NCI-H748 (cell line): ENCODE data around the gene CREB3L1.

Experiments used
- DNase-seq: peaks from one replicate; lab custom pipeline; 2025; ENCODE audit not compliant: unreplicated experiment; lab: John Stamatoyannopoulos, UW

CREB3L1 gene

DNA sequence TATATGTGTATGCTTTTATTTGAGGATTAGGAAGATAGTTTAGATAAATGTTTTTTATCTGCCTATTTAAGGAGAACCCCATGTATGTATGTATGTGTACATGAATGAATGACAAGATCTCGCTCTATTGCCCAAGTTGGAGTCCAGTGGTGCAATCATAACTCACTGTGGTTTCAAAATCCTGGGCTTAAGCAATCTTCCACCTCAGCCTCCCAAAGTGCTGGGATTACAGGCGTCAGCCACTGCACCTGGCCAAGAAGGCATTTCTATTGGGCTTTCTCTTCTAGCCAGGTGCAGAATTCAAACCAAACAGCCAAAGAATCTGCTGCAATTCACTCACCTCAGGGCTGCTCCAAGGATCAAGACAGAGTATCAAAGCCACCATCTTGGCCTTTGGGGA is 44.3 kb downstream of the CREB3L1 start:
- DNase-seq, result no peak

DNA sequence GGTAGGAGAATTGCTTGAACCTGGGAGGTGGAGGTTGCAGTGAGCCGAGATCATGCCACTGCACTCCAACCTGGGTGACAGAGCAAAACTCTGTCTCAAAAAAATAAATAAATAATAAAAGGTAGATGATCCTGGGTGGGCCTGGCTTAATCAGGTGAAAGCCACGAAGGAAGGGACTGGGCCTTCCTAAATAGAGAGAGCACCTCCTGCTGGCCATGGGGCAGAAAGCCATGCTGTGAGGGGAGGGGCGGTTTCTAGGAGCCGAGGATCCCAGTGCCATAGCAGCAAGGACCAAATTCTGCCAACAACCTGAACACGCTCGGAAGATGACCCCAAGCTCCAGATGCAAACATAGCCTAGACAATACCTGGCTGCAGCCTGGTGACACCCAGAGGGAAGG is 45.3 kb downstream of the CREB3L1 start:
- no peak for DNase-seq

DNA sequence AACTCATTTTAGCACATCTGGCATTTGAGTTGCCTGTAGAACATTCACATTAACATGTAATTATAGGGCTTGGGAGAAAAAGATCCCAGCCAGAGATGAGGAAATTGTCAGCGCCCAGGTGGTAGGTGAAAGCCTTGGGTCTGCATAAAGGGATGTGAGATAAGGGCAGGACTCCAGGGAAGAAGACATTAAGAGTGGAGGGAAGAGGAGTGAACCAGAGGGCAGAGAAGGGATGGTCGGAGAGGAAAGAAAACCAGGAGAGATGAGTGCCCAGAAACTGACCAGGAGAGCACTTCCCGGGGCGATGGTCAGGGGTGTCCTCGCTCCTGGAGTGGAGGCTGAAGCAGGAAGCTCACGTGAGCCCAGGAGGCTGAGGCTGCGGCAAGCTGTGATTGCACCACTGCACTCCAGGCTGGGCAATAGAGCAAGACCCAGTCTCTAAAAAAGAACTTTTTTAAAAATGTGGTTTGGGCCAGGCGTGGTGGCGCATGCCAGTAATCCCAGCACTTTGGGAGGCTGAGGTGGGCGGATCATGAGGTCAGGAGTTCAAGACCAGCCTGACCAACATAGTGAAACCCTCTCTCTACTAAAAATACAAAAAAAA is 49.5 kb downstream of the CREB3L1 start:
- no peak for DNase-seq

DNA sequence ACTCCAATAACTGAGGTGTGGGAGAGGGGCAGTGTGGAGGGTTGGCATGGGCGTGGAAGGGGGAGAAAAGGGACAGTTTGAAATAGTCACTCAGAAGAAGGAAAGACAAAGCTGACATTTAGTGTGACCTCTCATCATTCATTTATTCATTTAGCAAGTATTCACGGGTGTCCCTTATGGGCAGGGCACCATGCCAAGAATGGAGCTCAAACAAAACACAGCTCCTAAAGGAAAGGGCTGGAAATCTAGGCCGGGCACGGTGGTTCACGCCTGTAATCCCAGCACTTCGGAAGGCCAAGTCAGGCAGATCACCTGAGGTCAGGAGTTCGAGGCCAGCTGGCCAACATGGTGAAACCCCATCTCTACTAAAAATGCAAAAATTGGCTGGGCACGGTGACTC is 50.4 kb downstream of the CREB3L1 start:
- DNase-seq, result no peak

DNA sequence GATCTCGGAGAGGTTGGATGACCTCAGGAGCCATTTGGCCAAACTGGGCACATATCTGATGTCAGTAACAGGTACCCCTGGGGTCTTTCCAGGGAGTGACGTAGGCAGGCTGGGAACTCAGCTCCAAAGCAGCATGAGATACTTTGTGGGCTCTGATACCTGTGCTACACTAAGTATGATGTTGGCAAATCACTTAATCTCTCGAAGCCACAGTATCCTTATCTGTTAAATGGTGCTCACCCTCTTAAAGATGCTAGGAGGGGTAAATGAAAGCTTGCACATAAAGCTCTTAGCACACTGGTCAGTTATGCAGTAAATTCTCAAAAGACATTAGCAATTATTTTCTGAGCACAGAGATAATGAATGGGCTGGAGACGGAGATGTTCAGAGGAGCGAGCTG is 52.7 kb downstream of the CREB3L1 start:
- DNase-seq, result no peak

DNA sequence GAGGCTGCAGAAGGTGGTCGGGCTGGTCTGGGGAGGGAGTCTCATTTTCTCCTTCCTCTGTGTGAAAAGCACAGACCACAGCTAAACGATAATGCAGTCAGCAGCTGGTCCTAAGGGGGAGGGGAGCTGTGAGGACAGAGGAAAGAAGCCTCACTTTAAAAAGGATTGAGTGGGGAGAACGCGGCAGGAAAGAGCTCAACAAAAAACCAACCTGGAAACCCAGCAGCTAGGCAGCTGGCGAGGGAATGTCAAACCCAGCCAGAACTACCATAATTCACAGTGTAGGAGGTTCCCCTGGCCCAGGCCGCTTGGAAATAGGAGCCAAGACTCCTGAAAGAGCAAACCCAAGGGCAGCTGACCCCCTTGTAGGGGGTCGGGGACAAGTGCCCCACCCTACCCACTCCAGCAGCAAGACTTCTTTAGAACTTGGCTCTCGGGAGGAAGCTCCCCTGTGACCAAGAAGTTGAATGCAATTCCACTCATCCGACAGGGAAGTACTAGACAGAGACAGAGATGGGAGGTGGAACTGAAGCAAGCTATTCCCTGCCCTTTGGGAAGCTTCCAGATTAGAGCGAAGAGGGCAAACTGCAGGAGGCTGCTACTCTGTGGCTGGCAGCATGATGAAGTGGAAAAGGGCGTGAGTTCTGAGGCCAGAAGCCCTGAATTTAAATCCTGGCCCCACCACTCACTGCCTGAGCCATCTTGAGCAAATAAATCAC is 53.3 kb downstream of the CREB3L1 start:
- peak; percentile 31 for DNase-seq

DNA sequence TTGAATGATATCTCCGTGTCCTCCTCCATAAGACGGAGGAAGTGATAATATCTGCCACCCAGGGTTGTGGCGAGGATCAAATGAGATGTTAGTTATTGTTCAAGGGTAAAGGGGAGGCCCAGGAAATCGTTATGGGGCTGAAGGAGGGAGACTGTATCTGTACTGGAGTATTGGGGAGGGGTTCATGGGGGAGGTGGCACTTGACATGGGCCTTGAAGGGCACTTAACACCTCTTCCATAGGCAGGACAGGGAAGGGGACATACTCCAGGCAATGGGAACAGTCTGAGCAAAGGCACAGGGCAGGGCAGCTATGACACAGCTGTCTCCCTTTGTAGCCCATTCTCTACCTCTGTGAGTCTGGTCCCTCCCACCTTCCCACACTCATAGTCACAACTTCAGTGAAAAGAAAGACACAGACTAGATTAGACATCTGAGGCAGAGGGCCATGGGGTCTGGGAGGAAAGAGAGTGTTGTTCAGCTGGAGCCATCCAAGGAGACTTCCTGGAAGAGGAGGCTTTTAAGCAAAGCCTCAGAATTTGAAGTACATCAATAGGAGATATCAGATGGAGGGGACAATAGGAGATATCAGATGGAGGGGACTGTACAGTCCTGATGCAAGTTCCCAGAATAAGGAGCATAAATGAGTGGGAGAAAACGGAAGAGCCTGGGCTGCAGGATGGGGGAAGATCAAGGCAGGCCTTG is 54.0 kb downstream of the CREB3L1 start:
- DNase-seq, result no peak

DNA sequence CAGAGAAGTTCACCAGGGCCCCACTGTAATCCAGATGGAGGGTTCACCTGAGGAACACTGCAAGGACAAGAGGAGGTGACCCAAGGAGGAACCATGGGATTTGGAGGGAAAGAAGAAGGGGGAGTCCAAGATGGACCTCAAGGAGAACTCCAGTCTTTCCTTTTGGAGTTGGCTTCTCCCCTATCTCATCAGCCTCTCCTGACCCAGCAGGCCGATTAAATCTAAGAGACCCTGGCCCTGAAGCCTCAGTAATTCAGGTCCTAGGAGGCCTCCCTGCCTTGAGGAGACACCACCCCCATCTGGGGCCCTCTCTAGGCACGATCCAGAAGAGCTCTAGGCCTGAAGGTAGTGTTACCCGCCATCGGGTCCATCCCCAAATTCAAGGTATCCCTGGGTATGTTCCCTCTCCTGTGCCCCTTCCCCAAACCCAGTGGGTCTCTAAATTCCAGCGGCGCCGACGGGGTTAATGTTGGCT is 54.7 kb downstream of the CREB3L1 start:
- no peak for DNase-seq

DNA sequence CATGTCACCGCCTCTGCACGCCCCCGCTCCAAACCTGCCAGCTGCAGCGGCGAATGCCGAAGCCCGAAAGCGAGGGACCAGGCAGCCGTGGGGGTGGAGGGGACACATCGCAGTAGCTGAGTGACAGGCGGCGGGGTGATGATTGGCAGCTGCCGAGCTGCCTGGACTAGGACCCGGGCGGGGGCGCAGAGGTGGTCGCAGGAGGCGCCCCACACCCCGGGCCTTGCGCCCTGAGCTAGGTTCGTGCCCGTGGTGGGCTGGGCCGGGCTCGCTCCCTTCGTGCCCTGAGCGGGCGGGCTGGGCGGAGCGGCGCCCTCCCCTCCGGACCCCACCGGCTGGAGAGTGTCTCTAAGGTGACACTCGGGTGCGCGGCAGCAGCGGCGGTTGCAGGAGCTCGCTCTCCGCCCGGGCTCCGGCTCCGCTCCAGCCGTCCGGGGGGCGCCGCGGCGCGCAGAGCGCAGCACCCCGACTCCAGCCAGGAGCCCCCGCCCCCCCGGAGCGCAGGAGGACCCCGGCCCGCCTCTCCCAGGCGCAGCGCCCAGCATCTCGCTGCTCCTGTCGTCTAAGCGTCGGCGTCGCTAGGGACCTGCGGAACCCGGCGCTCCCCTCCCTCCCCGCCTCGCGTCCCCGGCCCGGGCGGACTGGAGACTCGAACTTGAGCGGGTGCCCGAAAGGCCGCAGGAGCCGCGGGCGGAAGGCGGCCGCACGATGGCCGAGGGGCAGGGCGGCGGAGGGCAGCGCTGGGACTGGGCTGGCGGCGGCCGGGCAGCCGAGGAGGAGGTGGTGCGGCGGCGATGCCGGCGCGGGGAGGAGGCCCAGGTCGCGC is 55.3 kb downstream of the CREB3L1 start:
- DNase-seq, result peak; percentile 67

DNA sequence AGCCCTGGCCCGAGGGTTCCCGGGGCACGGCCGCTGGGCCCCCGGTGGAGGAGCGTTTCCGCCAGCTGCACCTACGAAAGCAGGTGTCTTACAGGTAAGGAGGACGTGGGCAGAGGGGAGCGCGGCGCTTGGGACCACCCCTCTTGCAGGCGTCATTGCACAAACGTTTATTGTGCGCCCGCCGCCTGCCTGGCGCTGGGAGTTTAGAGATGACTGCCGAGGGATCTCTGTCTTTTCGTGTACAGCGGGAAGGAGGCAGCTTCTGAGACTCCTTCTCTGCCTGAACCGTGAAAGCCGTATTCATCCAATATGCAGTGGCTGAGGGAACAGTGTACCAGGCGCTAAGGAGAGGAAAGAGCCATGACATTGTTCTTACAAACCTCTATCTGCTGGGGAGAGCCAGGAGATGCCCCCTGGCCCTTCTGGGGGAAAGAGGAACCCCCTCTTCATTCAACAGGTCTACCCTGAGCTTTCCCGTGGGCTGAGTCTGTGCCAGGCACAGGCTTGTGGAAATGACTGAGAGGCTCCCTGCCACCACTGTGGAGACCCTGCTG is 56.0 kb downstream of the CREB3L1 start:
- DNase-seq, result peak; percentile 67

DNA sequence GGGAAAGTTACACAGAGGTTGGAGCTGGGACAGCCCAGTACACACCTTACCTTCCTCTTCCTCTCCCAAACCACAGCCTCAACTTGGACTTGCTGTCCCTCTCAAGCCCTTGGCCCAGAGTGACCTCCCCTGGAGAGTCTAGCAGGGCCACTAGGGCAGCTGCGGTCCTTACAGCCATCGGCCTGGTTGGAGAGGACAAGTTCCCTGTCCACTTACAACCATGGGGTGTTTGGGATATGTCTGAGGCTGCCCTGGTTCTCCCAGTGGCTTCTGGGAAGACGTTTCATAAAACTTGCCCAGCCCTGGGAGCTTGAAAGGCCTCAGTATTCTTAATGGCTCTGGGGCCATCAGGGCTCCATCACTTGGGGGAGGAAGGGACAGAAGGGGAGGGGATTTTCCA is 56.7 kb downstream of the CREB3L1 start:
- DNase-seq, result no peak

DNA sequence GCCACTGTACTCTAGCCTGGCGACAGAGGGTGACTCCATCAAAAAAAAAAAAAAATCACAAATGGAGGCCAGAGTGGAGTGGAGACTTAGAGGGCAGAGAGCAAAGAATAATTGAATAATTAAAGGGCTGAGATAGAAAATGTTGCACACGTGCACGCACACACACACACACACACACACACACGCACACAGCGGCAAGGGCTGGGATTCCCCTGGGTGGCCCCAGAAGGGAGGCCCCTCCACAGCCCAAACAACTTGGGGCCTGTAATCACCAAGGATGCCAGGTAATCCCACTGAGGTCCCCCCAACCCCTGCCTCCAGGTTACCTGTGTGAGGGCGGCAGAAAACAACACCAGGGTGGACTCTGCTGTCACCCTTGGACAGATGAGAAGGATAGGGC is 57.8 kb downstream of the CREB3L1 start:
- DNase-seq, result no peak

DNA sequence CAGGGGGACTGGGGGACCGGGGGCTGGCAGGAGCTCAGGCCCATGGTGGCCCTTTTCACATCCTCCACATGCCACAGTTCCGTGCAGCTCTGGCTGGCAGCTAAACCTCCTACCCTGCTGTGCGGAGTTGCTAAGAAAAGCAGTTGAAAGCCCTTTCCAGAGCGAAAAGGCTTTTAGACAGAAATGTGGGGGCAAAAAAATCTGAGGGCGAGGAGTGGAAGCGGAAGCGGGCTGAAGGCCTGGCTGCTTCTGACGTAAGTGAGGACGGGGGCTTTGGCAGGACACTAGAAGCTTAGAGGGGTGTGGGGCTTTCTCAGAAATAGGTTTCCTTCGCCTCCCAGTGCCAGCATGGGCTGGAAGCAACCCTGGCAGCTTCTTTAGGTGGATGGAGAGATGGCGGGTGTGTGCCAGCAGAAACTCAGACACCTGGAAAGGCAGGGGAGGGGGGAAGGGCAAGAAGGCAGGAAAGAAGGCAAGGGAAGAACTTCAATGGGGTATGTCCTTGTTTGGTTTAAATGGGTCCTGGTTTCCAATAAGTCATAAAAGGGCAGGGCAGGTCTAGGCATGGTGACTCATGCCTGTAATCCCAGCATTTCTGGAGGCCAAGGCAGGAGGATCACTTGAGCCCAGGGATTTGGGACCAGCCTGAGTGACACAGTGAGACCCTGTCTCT is 58.6 kb downstream of the CREB3L1 start:
- no peak for DNase-seq

DNA sequence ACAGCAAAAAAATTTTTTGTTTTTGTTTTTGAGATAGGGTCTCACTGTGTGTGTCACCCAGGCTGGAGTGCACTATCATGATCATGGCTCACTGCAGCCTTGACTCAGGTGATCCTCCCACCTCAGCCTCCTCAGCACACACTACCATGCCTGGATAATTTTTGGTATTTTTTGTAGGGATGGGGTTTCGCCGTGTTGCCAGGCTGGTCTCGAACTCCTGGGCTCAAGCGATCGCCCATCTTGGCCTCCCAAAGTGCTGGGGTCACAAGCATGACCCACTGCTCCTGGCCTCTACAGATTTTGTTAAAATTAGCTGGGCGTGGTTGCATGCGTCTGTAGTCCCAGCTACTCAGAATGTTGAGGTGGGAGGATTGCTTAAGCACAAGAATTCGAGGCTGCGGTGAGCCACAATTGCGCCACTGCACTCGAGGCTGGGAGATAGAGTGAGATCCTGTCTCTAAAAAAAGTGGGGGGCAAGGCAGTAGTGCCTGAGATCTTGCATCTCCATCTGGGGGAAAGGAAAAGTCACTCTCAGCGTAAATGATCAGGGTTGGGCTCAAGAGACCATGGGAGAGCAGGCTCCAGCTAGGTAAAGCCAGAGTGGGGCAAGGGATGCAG is 59.2 kb downstream of the CREB3L1 start:
- DNase-seq, result no peak

DNA sequence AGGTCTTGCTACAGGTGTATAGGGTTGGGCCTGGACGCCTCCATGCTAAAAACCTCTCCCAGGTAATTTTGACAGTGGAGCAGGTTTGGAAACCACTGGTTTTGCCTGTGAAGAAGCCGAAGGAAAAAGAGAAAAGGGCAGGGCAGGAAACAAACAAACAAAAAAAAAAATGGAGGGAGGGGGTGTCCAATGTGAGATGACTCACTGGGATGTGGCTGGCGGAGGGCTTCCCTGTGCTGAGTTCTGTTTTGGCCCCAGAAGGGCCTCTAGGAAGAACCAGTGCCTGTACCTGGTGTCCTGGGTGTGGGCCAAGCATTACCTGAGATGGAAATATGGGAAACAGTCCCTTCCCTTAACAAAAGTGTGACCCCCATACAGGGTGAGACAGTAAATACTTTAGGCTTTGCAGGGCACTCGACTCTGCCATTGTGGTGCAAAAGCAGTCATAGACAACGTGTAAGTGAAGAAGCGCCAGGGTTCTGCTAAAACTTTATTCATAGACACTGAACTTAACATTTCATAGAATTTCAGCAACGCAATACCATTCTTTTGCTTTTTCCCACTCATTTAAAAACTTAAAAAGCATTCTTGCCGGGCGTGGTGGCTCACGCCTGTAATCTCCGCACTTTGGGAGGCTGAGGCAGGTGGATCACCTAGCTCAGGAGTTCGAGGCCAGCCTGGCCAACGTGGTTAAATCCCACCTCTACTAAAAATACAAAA is 60.3 kb downstream of the CREB3L1 start:
- no peak for DNase-seq

DNA sequence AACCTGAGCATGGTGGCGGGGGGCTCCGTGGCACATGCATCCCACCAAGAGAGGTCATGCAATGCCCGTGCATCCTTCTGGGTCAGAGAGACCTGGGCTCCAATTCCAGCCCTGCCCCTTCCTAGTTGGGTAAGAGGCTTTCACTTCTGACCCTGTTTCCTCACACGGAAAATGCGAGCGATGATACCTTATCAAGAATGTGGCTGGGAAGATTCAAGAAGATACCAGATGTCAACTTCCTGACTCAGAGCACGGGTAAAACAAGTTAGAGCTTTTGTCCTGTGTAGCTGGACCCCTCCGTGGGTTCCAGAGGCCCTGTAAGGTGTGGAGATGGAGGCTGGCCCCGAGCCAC is 61.1 kb downstream of the CREB3L1 start:
- no peak for DNase-seq

DNA sequence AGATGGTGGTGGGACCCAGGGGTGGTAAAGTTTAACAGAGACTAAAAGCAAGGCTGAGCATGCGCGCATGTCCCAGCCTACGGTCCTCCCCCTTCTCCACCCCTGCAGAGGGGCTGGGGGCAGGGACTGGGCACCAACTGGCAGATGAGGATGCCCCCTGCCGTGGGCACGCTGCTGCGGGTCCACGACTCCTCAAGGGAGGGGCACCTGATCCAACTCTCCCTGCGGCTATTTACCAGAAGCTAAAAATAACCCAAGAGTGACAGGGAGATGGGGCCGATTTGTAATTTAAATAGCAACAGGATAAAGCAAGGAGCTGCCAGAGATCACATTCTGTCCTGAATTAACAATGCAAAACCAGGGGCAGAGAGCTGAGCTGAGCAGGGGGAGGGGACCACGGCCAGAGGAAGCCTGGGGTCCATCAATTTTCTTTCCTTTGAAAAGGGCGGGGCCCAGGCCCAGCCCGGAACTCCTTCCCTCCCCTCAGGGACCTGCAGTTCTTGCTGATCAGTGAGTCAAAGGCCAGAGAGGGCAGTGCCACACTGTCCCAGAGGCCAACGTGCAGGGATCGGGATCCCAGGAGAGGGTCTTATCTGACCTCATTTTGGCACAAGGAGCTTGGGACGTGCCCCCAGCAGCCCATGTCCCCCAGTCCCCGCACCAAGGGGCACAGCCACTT is 61.7 kb downstream of the CREB3L1 start:
- DNase-seq, result peak; percentile 88

DNA sequence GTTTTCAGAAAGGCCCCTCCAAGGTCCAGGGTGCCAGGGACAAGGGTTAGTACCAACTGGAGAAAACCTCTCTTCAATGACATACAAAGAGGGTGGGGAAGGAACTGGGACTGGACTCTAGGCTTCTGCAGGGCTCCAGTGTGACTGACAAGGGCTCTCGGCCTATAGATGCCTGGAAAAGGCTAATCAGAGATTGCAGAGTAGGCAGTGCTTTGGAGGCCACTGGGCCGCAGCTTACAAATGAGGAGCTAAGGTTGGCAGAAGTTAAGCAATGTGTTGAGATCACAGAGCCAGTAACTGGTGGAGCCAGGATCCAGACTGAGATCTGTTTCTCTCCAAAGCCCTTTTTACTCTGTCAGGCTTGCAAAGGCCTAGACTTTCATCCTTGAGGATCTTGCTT is 62.4 kb downstream of the CREB3L1 start:
- DNase-seq, result no peak

DNA sequence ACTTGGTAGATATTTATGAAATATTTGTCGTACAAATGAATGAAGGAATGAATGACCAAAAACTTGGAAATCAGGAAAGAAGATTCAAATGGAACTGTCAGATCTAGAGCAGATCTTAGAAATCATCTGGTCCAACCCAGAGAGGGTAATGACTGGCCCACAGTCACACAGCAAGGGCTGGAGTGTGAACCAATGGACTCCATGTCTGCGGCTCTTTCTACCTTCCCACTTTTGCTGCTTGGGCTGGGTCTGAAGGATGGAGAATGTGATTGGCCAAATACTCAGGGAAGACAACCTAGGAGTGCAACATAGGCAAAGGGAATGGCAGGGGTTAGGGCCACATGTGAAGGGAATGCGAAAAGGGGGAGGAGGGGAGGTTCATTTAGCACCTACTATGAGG is 64.0 kb downstream of the CREB3L1 start:
- DNase-seq, result no peak
